HEK293 (cell line): Measurements from ENCODE around the gene ZNF532.

Source experiments
- CTCF ChIA-PET: fragments of 350-600 bp; formaldehyde crosslinking; extraction: SDS; loops from one replicate; lab custom pipeline; 2021; ENCODE audit warnings: antibody characterized with exemption; lab: Yijun Ruan, JAX
- POLR2A ChIA-PET: fragments of 300-600 bp; formaldehyde crosslinking; extraction: SDS; loops from one replicate; lab custom pipeline; 2020; ENCODE audit warnings: antibody characterized with exemption, inconsistent platforms; lab: Yijun Ruan, JAX
- H3K27ac ChIP-seq: fragments of 200-500 bp; sonication (Bioruptor generic); 2 replicates; pipeline ENCODE4 v1.5.1; 2014; ENCODE audit warnings: low read depth, low read length, control low read depth, inconsistent platforms; ENCODE audit errors: extremely low read depth
- H3K36me3 ChIP-seq, 2 experiments: fragments of 200-500 bp in 1 of 2; sonication (Bioruptor generic) in 1 of 2; 1 replicate in 1 of 2; 2 replicates in 1 of 2; pipeline ENCODE4 v1.5.1; 2014 to 2017; ENCODE audit warnings: inconsistent platforms in 2 of 2, low read length in 2 of 2; ENCODE audit not compliant: control insufficient read depth in 2 of 2, insufficient read depth in 1 of 2
- H3K4me1 ChIP-seq: fragments of 200-500 bp; sonication (Bioruptor generic); 2 replicates; pipeline ENCODE4 v1.5.1; 2014; ENCODE audit warnings: mild to moderate bottlenecking, low read length, inconsistent platforms; ENCODE audit not compliant: control insufficient read depth, insufficient read depth
- H3K4me3 ChIP-seq: 2 replicates; pipeline ENCODE4 v1.5.1; 2011; ENCODE audit warnings: low read depth, mild to moderate bottlenecking, control low read depth, low read length, moderate library complexity
- H3K9me3 ChIP-seq: fragments of 200-500 bp; sonication (Bioruptor generic); 2 replicates; pipeline ENCODE4 v1.5.1; 2014; ENCODE audit warnings: low read depth, low read length, inconsistent platforms; ENCODE audit not compliant: control insufficient read depth, insufficient read depth
- CTCF ChIP-seq: fragments of 450-650 bp; formaldehyde crosslinking; IDR thresholded peaks from 2 replicates; pipeline ENCODE4 v1.5.1; 2016; ENCODE audit warnings: missing biosample characterization, missing genetic modification characterization
- EGR2 ChIP-seq: fragments of 450-650 bp; formaldehyde crosslinking; IDR thresholded peaks from 2 replicates; pipeline ENCODE4 v1.5.1; 2016; ENCODE audit warnings: low read depth, missing biosample characterization, missing genetic modification characterization
- GFI1B ChIP-seq: fragments of 450-650 bp; formaldehyde crosslinking; IDR thresholded peaks from 2 replicates; pipeline ENCODE4 v1.5.1; 2016; ENCODE audit warnings: missing biosample characterization, missing genetic modification characterization
- HOXC10 ChIP-seq: sonication (generic); formaldehyde crosslinking; IDR thresholded peaks from 2 replicates; pipeline ENCODE4 v1.8.1; 2023; ENCODE audit warnings: mild to moderate bottlenecking, missing genetic modification reagents
- KLF10 ChIP-seq: fragments of 450-650 bp; IDR thresholded peaks from 2 replicates; pipeline ENCODE4 v1.5.1; 2018; ENCODE audit warnings: missing biosample characterization, mild to moderate bottlenecking, missing genetic modification characterization
- PRDM1 ChIP-seq: fragments of 450-650 bp; formaldehyde crosslinking; IDR thresholded peaks from 2 replicates; pipeline ENCODE4; 2016; ENCODE audit warnings: missing biosample characterization, missing genetic modification characterization
- SP7 ChIP-seq: fragments of 450-650 bp; formaldehyde crosslinking; IDR thresholded peaks from 2 replicates; pipeline ENCODE4 v1.5.1; 2016; ENCODE audit warnings: missing biosample characterization, missing genetic modification characterization
- ZBTB21 ChIP-seq: fragments of 450-650 bp; formaldehyde crosslinking; IDR thresholded peaks from 2 replicates; pipeline ENCODE4 v1.5.1; 2017; ENCODE audit warnings: missing biosample characterization, missing genetic modification characterization
- ZFP37 ChIP-seq: fragments of 450-650 bp; formaldehyde crosslinking; IDR thresholded peaks from 2 replicates; pipeline ENCODE4 v1.5.1; 2016; ENCODE audit warnings: missing biosample characterization, missing genetic modification characterization
- ZIC2 ChIP-seq: fragments of 450-650 bp; formaldehyde crosslinking; IDR thresholded peaks from 2 replicates; pipeline ENCODE4 v1.5.1; 2016; ENCODE audit warnings: missing biosample characterization, missing genetic modification characterization
- ZNF19 ChIP-seq: fragments of 450-650 bp; formaldehyde crosslinking; IDR thresholded peaks from 2 replicates; pipeline ENCODE4; 2016; ENCODE audit warnings: missing biosample characterization, missing genetic modification characterization, low read depth
- ZNF23 ChIP-seq: fragments of 450-650 bp; formaldehyde crosslinking; IDR thresholded peaks from 2 replicates; pipeline ENCODE4 v1.5.1; 2016; ENCODE audit warnings: missing biosample characterization, missing genetic modification characterization, borderline replicate concordance
- ZNF266 ChIP-seq: fragments of 450-650 bp; formaldehyde crosslinking; IDR thresholded peaks from 2 replicates; pipeline ENCODE4 v1.5.1; 2016; ENCODE audit warnings: missing biosample characterization, missing genetic modification characterization, low read depth
- ZNF529 ChIP-seq: fragments of 450-650 bp; formaldehyde crosslinking; IDR thresholded peaks from 2 replicates; pipeline ENCODE4 v1.5.1; 2017; ENCODE audit warnings: missing genetic modification characterization, missing biosample characterization; ENCODE audit not compliant: insufficient replicate concordance
- ZNF544 ChIP-seq: fragments of 450-650 bp; formaldehyde crosslinking; IDR thresholded peaks from 2 replicates; pipeline ENCODE4 v1.5.0; 2017; ENCODE audit warnings: missing biosample characterization, missing genetic modification characterization
- ZNF654 ChIP-seq: fragments of 450-650 bp; formaldehyde crosslinking; IDR thresholded peaks from 2 replicates; pipeline ENCODE4 v1.5.1; 2016; ENCODE audit warnings: low read depth, missing biosample characterization, missing genetic modification characterization
- ZNF660 ChIP-seq: fragments of 450-650 bp; IDR thresholded peaks from 2 replicates; pipeline ENCODE4 v1.5.1; 2018; ENCODE audit warnings: missing biosample characterization, mild to moderate bottlenecking, missing genetic modification characterization
- ZNF704 ChIP-seq: fragments of 450-650 bp; formaldehyde crosslinking; IDR thresholded peaks from 2 replicates; pipeline ENCODE4 v1.5.1; 2016; ENCODE audit warnings: missing biosample characterization, missing genetic modification characterization
- ZNF747 ChIP-seq: fragments of 450-650 bp; formaldehyde crosslinking; IDR thresholded peaks from 2 replicates; pipeline ENCODE4 v1.5.1; 2016; ENCODE audit warnings: missing biosample characterization, missing genetic modification characterization
- TF ChIP-seq, protein P1 (sequence below): fragments of 450-650 bp; formaldehyde crosslinking; IDR thresholded peaks from 2 replicates; pipeline ENCODE4 v1.5.1; 2016; ENCODE audit warnings: missing biosample characterization, missing genetic modification characterization, borderline replicate concordance

ZNF532 gene

DNA sequence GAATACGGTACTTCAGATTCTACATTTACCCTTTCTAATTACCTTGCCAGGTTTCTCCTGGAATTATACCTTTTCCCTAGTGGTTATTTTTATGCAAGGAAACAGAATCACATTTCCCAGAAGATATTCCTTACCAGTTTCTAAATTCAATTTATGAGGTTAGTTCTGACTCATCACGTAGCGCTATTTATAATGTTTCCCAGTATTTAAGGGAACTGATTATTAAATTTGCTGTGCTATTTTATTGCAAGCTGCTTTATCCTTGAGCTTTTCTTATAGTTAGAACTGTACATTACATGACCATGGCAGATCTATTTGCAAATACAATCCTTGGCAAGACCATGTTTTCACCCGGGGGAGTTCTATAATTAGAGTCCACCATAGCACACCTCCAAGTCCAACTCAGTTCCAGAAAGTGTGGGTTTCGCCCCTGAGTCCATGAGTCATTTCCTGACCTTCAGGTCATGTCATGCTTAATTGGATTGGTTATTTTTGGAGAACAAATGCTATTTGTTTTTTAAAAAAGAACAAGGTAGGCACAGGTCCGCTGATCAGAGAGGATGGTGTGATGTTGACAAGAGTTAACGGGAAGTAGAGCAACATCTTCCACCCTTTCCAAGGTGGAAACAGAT, 126.6 kb downstream of the ZNF532 start:
- Histone ChIP-seq H3K27ac (no peak overlapping the region), H3K36me3 (no peaks in the 10 kb centered on the region), H3K9me3 (no peaks in the 10 kb centered on the region), H3K4me3 (no peak overlapping the region), H3K4me1 (0 out of 2 replicates have a peak, but pooled peaks cover 3% of the 10 kb centered on the region)
- ChIA-PET CTCF (no interaction called here), POLR2A (interaction anchor here (0.6 kb wide), 1 partner anchor 12 kb away, joined by 3 read pairs; no protein-coding TSS in a partner anchor)
- TF ChIP-seq GFI1B (tag by site-specific recombination) (no peak), ZNF660 (no peak), KLF10 (tag by site-specific recombination) (no peak), ZNF704 (tag by site-specific recombination) (no peak)

- Histone ChIP-seq H3K9me3 (no peaks in the 10 kb centered on the region), H3K36me3 (no peaks in the 10 kb centered on the region), H3K4me1 (0 out of 2 replicates have a peak, but pooled peaks cover 3% of the 10 kb centered on the region), H3K4me3 (no peak overlapping the region), H3K27ac (no peak overlapping the region)
- TF ChIP-seq SP7 (tag by site-specific recombination) (no peak), ZNF704 (tag by site-specific recombination) (no peak), PRDM1 (tag by site-specific recombination) (no peak), ZNF266 (tag by site-specific recombination) (no peak), HOXC10 (no peak), ZNF747 (tag by site-specific recombination) (no peak), ZFP37 (tag by site-specific recombination) (no peak), EGR2 (tag by site-specific recombination) (no peak), ZNF529 (tag by site-specific recombination) (no peak), ZNF19 (tag by site-specific recombination) (no peak), ZBTB21 (tag by site-specific recombination) (no peak), CTCF (tag by site-specific recombination) (no peak), ZIC2 (tag by site-specific recombination) (no peak), ZNF654 (tag by site-specific recombination) (no peak), ZNF544 (tag by site-specific recombination) (no peak), ZNF23 (tag by site-specific recombination) (no peak)
- TF ChIP-seq, protein P1, sequence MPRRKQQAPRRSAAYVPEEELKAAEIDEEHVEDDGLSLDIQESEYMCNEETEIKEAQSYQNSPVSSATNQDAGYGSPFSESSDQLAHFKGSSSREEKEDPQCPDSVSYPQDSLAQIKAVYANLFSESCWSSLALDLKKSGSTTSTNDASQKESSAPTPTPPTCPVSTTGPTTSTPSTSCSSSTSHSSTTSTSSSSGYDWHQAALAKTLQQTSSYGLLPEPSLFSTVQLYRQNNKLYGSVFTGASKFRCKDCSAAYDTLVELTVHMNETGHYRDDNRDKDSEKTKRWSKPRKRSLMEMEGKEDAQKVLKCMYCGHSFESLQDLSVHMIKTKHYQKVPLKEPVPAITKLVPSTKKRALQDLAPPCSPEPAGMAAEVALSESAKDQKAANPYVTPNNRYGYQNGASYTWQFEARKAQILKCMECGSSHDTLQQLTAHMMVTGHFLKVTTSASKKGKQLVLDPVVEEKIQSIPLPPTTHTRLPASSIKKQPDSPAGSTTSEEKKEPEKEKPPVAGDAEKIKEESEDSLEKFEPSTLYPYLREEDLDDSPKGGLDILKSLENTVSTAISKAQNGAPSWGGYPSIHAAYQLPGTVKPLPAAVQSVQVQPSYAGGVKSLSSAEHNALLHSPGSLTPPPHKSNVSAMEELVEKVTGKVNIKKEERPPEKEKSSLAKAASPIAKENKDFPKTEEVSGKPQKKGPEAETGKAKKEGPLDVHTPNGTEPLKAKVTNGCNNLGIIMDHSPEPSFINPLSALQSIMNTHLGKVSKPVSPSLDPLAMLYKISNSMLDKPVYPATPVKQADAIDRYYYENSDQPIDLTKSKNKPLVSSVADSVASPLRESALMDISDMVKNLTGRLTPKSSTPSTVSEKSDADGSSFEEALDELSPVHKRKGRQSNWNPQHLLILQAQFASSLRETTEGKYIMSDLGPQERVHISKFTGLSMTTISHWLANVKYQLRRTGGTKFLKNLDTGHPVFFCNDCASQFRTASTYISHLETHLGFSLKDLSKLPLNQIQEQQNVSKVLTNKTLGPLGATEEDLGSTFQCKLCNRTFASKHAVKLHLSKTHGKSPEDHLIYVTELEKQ, result no peak
- POLR2A ChIA-PET, result no interaction called here
- CTCF ChIA-PET, result interaction anchor here (0.6 kb wide), 2 partner anchors 53 to 211 kb away, joined by 3 to 4 read pairs; no protein-coding TSS in a partner anchor
Measured at GRCh38 chr18:58992301-58993231, 127.9 kb downstream of the ZNF532 start.
